Lower leg skin (tissue), 4 donors: ENCODE measurements around the gene CYB5R4. TPM values are rescaled to one million over a fixed set of nuclear protein-coding genes. Genes with fewer than 3 reads are reported as not detected.

ENCODE experiments used
- DNase-seq, 2 donors: peaks; one replicate each; pipeline ENCODE4 v3.0.0-alpha.2; 2019; ENCODE audit warnings: low spot score in 2 of 2
- H3K4me3 ChIP-seq: fragments of 200-600 bp; sonication (generic); 2 replicates; pipeline ENCODE4 v1.5.1; 2017; ENCODE audit warnings: mild to moderate bottlenecking, low read depth; ENCODE audit not compliant: poor library complexity, severe bottlenecking
- CTCF ChIP-seq, 3 donors: fragments of 450-650 bp; IDR thresholded peaks; one replicate each; pipeline ENCODE4 v1.5.1; 2016; ENCODE audit warnings: antibody characterized with exemption in 3 of 3, mild to moderate bottlenecking in 3 of 3, moderate library complexity in 2 of 3
- POLR2A ChIP-seq, 2 donors: fragments of 450-650 bp; IDR thresholded peaks; one replicate each; pipeline ENCODE4 v1.6.1; 2016 to 2017; ENCODE audit warnings: antibody characterized with exemption in 2 of 2, mild to moderate bottlenecking in 1 of 2, moderate library complexity in 1 of 2
- WGBS, 2 donors: methylation state at CpG; one replicate each; pipeline ENCODE4 v1.1.5; 2018; 5-methylcytosine and 5-hydroxymethylcytosine counted together
- intact Hi-C: fragments of 100-400 bp; cut with DNase I; formaldehyde crosslinking; loops from one replicate; pipeline ENCODE4 v1.15.0; 2023; ENCODE audit warnings: low total_unique reads
- total RNA-seq, 4 donors: library from RNA; depleted of rRNA; stranded (reverse); fragments of >200 nt; gene quantifications; one replicate each; pipeline ENCODE4 v1.1.0, GENCODE V29; 2016

Gene CYB5R4
- total RNA-seq, 4 donors from 2014 or later = 4.8 to 14.6 (median 7.2) TPM

- intact Hi-C loops = no loop called here
- TF ChIP-seq POLR2A (IDR thresholded peaks at IDR 0.05) (no peak), CTCF (IDR thresholded peaks at IDR 0.05) (no peak)
- WGBS, 2 donors = 100% methylated on average over 4 of the region's 4 CpGs
- H3K4me3 ChIP-seq = no peak overlapping the region
- no peak for DNase-seq
These were observed 107.0 kb downstream of the CYB5R4 start for GRCh38 chr6:83966539-83966938.

GRCh38 chr6:83970582-83970981 is 111.1 kb downstream of the CYB5R4 start:
- intact Hi-C loops = no loop called here
- no peak for DNase-seq
- TF ChIP-seq POLR2A (IDR thresholded peaks at IDR 0.05) (no peak), CTCF (IDR thresholded peaks at IDR 0.05) (no peak)
- no peak overlapping the region for H3K4me3 ChIP-seq

- intact Hi-C loops = no loop called here
- WGBS, 2 donors = 36 to 52% methylated on average over 3 of the region's 3 CpGs
These were observed 115.0 kb downstream of the CYB5R4 start for GRCh38 chr6:83974409-83975050.

GRCh38 chr6:83976037-83976755 is 116.7 kb downstream of the CYB5R4 start:
- H3K4me3 ChIP-seq = no peak overlapping the region
- intact Hi-C loops = no loop called here
- no peak for TF ChIP-seq POLR2A (IDR thresholded peaks at IDR 0.05)
- no peak for TF ChIP-seq CTCF (IDR thresholded peaks at IDR 0.05)
- DNase-seq = no peak
- WGBS, 2 donors = 79% methylated on average over 5 of the region's 5 CpGs

More at GRCh38 chr6:83974409-83975050, 115.0 kb downstream of the CYB5R4 start:
- TF ChIP-seq POLR2A (IDR thresholded peaks at IDR 0.05) (no peak), CTCF (IDR thresholded peaks at IDR 0.05) (no peak)
- H3K4me3 ChIP-seq = no peak overlapping the region
- DNase-seq = no peak

- no peak overlapping the region for H3K4me3 ChIP-seq
- TF ChIP-seq POLR2A (IDR thresholded peaks at IDR 0.05) (no peak), CTCF (IDR thresholded peaks at IDR 0.05) (no peak)
- no peak for DNase-seq
- 80 to 81% methylated on average over 8 of the region's 8 CpGs for WGBS, 2 donors
- intact Hi-C loops = no loop called here
These were observed 117.4 kb downstream of the CYB5R4 start for GRCh38 chr6:83976871-83977270.
